H1 (cell line): ENCODE results near the gene DPEP1. TPM values are rescaled to one million over a fixed set of nuclear protein-coding genes. Genes with fewer than 3 reads are reported as not detected.

ENCODE experiments used
- CTCF ChIA-PET: fragments of 300-600 bp; sonication (Branson Sonifier 250); formaldehyde crosslinking; loops from one replicate; lab custom pipeline; 2021; ENCODE audit not compliant: partially characterized antibody; lab: Charles Lee
- POLR2A ChIA-PET: fragments of 300-600 bp; sonication (Branson Sonifier 250); formaldehyde crosslinking; loops from one replicate; lab custom pipeline; 2021; ENCODE audit warnings: inconsistent platforms; ENCODE audit not compliant: partially characterized antibody; lab: Charles Lee
- DNase-seq, 2 experiments: peaks; one replicate each; pipeline versions ENCODE4 v3.0.0 to v3.0.0-alpha.2; 2010 to 2022; ENCODE audit warnings: low spot score in 2 of 2, low read depth in 1 of 2, mixed read lengths in 1 of 2
- FAIRE-seq: peaks from 2 replicates; lab custom pipeline; 2011; peaks lifted over from hg19 to GRCh38; lab: Jason Lieb, UNC
- H2AFZ ChIP-seq: 2 replicates; pipeline ENCODE4 v1.8.1; 2012; ENCODE audit warnings: low read length, inconsistent platforms
- H2AK5ac ChIP-seq: 2 replicates; pipeline ENCODE4 v1.6.1; 2013; ENCODE audit warnings: low read depth, low read length
- H2BK120ac ChIP-seq: replicated peaks from 2 replicates; pipeline ENCODE3; 2013; ENCODE audit warnings: low read depth, low read length, inconsistent platforms
- H2BK12ac ChIP-seq: 2 replicates; pipeline ENCODE4 v1.6.1; 2013; ENCODE audit warnings: low read depth, low read length
- H2BK15ac ChIP-seq: 2 replicates; pipeline ENCODE4 v1.6.1; 2013; ENCODE audit warnings: low read length
- H2BK20ac ChIP-seq: 2 replicates; pipeline ENCODE4 v1.6.1; 2013; ENCODE audit warnings: low read length
- H2BK5ac ChIP-seq: 2 replicates; pipeline ENCODE4 v1.6.1; 2013; ENCODE audit warnings: low read depth, low read length
- H3K14ac ChIP-seq: 2 replicates; pipeline ENCODE4 v1.6.1; 2013; ENCODE audit warnings: inconsistent platforms; ENCODE audit not compliant: insufficient read length
- H3K18ac ChIP-seq: 2 replicates; pipeline ENCODE4 v1.6.1; 2013; ENCODE audit warnings: low read length; ENCODE audit errors: extremely low read depth
- H3K23ac ChIP-seq: 2 replicates; pipeline ENCODE4 v1.6.1; 2013; ENCODE audit warnings: inconsistent platforms; ENCODE audit not compliant: insufficient read length
- H3K23me2 ChIP-seq: 2 replicates; pipeline ENCODE4 v1.6.1; 2013; ENCODE audit warnings: low read depth, low read length
- H3K27ac ChIP-seq: 2 replicates; pipeline ENCODE4 v1.6.1; 2011; ENCODE audit warnings: low read depth, low read length, inconsistent platforms
- H3K27me3 ChIP-seq, 4 experiments: replicated peaks in 1 of 4; 1 replicate in 1 of 4; 2 replicates in 3 of 4; pipeline versions ENCODE4 v1.6.1 to v1.8.1; 2011 to 2013; ENCODE audit warnings: low read length in 3 of 4, mild to moderate bottlenecking in 3 of 4, inconsistent platforms in 2 of 4, mixed read lengths in 2 of 4, moderate library complexity in 1 of 4; ENCODE audit not compliant: control insufficient read depth in 3 of 4, insufficient read depth in 3 of 4; ENCODE audit errors: extremely low read depth in 1 of 4
- H3K36me3 ChIP-seq, 4 experiments: 2 replicates each; pipeline versions ENCODE4 v1.6.1 to v1.8.1; 2011 to 2013; ENCODE audit warnings: mild to moderate bottlenecking in 4 of 4, low read length in 3 of 4, moderate library complexity in 2 of 4, control low read depth in 1 of 4, inconsistent platforms in 1 of 4; ENCODE audit not compliant: insufficient read depth in 4 of 4, control insufficient read depth in 2 of 4
- H3K4ac ChIP-seq: replicated peaks from 2 replicates; pipeline ENCODE3; 2013; ENCODE audit warnings: low read length, low read depth, mixed read lengths, inconsistent platforms; ENCODE audit not compliant: insufficient read length
- H3K4me1 ChIP-seq, 4 experiments: replicated peaks in 1 of 4; 1 replicate in 1 of 4; 2 replicates in 3 of 4; pipeline versions ENCODE4 v1.6.1 to v1.8.1; 2011 to 2013; ENCODE audit warnings: low read length in 3 of 4, inconsistent platforms in 2 of 4, mixed read lengths in 1 of 4; ENCODE audit not compliant: insufficient read depth in 4 of 4, control insufficient read depth in 3 of 4
- H3K4me2 ChIP-seq, 2 experiments: 2 replicates each; pipeline versions ENCODE4 v1.6.1 to v1.8.1; 2011 to 2013; ENCODE audit warnings: low read depth in 2 of 2, low read length in 2 of 2, control low read depth in 1 of 2, inconsistent platforms in 1 of 2, mild to moderate bottlenecking in 1 of 2; ENCODE audit not compliant: insufficient read depth in 1 of 2
- H3K4me3 ChIP-seq, 4 experiments: fragments of 200-600, 300-600 bp in 1 of 4; sonication (generic), shearing (Covaris generic), sonication (Bioruptor Twin) in 1 of 4; 2 replicates each; pipeline versions ENCODE4 v1.5.1 to v1.8.1; 2011 to 2016; ENCODE audit warnings: low read length in 4 of 4, low read depth in 3 of 4, control low read depth in 2 of 4, inconsistent platforms in 2 of 4, mild to moderate bottlenecking in 2 of 4, mixed read lengths in 1 of 4, moderate library complexity in 1 of 4; ENCODE audit not compliant: insufficient read depth in 2 of 4; ENCODE audit errors: extremely low read depth in 1 of 4
- H3K56ac ChIP-seq: replicated peaks from 2 replicates; pipeline ENCODE3; 2013; ENCODE audit warnings: low read depth, mild to moderate bottlenecking, mixed read lengths, low read length, inconsistent platforms; ENCODE audit not compliant: insufficient read length
- H3K79me1 ChIP-seq: 2 replicates; pipeline ENCODE4 v1.6.1; 2013; ENCODE audit warnings: low read depth, low read length, control low read depth
- H3K79me2 ChIP-seq, 2 experiments: 2 replicates each; pipeline versions ENCODE4 v1.6.1 to v1.8.1; 2012 to 2013; ENCODE audit warnings: low read length in 2 of 2, mild to moderate bottlenecking in 2 of 2, inconsistent platforms in 1 of 2; ENCODE audit not compliant: insufficient read depth in 2 of 2, control insufficient read depth in 1 of 2
- H3K9ac ChIP-seq, 4 experiments: replicated peaks in 1 of 4; 1 replicate in 1 of 4; 2 replicates in 3 of 4; pipeline versions ENCODE4 v1.6.1 to v1.8.1; 2011 to 2013; ENCODE audit warnings: low read depth in 3 of 4, low read length in 3 of 4, control low read depth in 2 of 4, mild to moderate bottlenecking in 2 of 4, moderate library complexity in 2 of 4, inconsistent platforms in 1 of 4; ENCODE audit errors: extremely low read depth in 1 of 4
- H3K9me3 ChIP-seq, 2 experiments: 2 replicates each; pipeline versions ENCODE4 v1.6.1 to v1.8.1; 2012 to 2013; ENCODE audit warnings: mild to moderate bottlenecking in 2 of 2, moderate library complexity in 2 of 2, control low read depth in 1 of 2, inconsistent platforms in 1 of 2, low read depth in 1 of 2, low read length in 1 of 2, mixed read lengths in 1 of 2; ENCODE audit not compliant: insufficient read depth in 2 of 2
- H4K20me1 ChIP-seq, 2 experiments: replicated peaks in 1 of 2; 2 replicates each; pipeline versions ENCODE3 to v1.8.1; 2011 to 2013; ENCODE audit warnings: inconsistent platforms in 2 of 2, low read length in 2 of 2, mild to moderate bottlenecking in 1 of 2; ENCODE audit not compliant: insufficient read depth in 2 of 2, control insufficient read depth in 1 of 2
- H4K5ac ChIP-seq: 2 replicates; pipeline ENCODE4 v1.6.1; 2013; ENCODE audit warnings: low read length, low read depth, mixed read lengths, inconsistent platforms; ENCODE audit not compliant: insufficient read length
- H4K8ac ChIP-seq: 2 replicates; pipeline ENCODE4 v1.8.0; 2013; ENCODE audit warnings: mild to moderate bottlenecking, moderate library complexity, low read length, inconsistent platforms; ENCODE audit not compliant: insufficient read depth; ENCODE audit errors: extremely low read depth
- H4K91ac ChIP-seq: replicated peaks from 2 replicates; pipeline ENCODE3; 2013; ENCODE audit warnings: low read length, mixed read lengths, inconsistent platforms; ENCODE audit not compliant: insufficient read length
- EZH2 ChIP-seq: fragments of 200-600 bp; sonication (generic); IDR thresholded peaks from 2 replicates; pipeline ENCODE4 v1.7.1; 2012; ENCODE audit warnings: low read depth, mild to moderate bottlenecking, moderate library complexity, low read length, inconsistent platforms; ENCODE audit not compliant: severe bottlenecking
- SUZ12 ChIP-seq: fragments of 200-600 bp; sonication (generic); IDR thresholded peaks from 2 replicates; pipeline ENCODE4 v1.6.1; 2012; ENCODE audit warnings: mild to moderate bottlenecking, inconsistent platforms, low read length, moderate library complexity, mixed read lengths
- TCF12 ChIP-seq: IDR thresholded peaks from 2 replicates; pipeline ENCODE4 v1.6.1; 2011; ENCODE audit warnings: low read depth, mild to moderate bottlenecking, low read length
- WGBS, 2 experiments: shearing (Covaris generic) in 1 of 2; methylation state at CpG; one replicate each; pipeline versions ENCODE4 v1.1.6 to v1.1.7; 2013 to 2015; ENCODE audit warnings: low lambda C conversion rate in 2 of 2, mixed read lengths in 2 of 2, inconsistent platforms in 1 of 2, low coverage in 1 of 2, missing lambda C conversion rate in 1 of 2; ENCODE audit not compliant: insufficient replicate concordance in 2 of 2, insufficient coverage in 1 of 2, insufficient read length in 1 of 2; ENCODE audit errors: extremely low coverage in 1 of 2, missing lambda C conversion rate in 1 of 2; 5-methylcytosine and 5-hydroxymethylcytosine counted together
- polyA plus RNA-seq, 7 experiments: library from polyadenylated mRNA; depleted of rRNA in 3 of 7; stranded (reverse) in 5 of 7; unstranded in 2 of 7; fragments of >200 nt in 5 of 7; fragments of 200-250 nt in 2 of 7; gene quantifications; 1 replicate in 5 of 7; 2 replicates in 1 of 7; 4 replicates in 1 of 7; pipeline versions ENCODE4 v1.2.1 to v1.2.3, GENCODE V29; 2011 to 2013; ENCODE audit warnings: missing spikeins in 2 of 7, mixed read lengths in 2 of 7
- total RNA-seq: library from RNA; stranded (reverse); fragmentation: NEBNext Ultra II Directional; extraction: Animal tissue kit (Norgen Biotek cat#: 25700); gene quantifications from 2 replicates; pipeline ENCODE4 v1.2.1, GENCODE V29; 2021

Gene DPEP1
- total and polyA plus RNA-seq, 2 of the 8 experiments (the other 6 are each of a cell fraction or from before 2014, with no cell fraction given) = 2.8 to 3.1 TPM

DNA sequence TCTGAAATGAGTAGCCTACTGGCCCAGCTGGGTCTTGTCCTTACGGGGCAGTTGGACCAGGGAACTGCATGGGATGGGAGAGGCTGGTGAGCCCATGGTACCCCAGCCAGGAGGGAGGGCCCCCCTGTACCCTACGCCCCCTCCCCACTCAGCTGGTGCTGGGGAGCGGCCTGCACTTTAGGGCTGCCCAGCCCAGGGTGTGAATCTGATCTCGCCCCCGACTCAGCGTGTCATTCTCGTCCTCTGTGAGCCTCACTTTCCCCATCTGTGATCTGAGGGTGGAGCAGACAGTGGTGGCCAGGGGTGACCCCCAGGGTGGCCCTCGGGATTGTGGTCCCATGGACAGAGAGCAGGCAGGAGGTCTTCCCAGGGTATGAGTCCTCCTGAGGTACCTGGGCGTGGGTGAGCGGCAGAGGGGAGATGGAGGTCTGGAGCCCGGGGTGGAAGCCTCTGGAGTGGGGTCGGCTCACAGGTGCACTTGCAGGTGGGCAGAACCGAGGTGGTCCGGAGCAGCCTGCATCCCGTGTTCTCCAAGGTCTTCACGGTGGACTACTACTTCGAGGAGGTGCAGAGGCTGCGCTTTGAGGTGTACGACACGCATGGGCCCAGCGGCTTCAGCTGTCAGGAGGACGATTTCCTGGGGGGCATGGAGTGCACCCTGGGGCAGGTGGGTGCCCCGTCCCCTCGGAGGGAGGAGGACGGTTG lies 36.2 kb upstream of the DPEP1 start:
- 87% methylated on average over 23 of the region's 25 CpGs; no CpG with 5 or more reads in 1 of the 2 experiments for WGBS, 2 experiments
- FAIRE-seq (no peak), DNase-seq (no peak)
- H3K79me2 ChIP-seq = no peaks in the 10 kb centered on the region
- ChIA-PET POLR2A (interaction anchor here (2.9 to 3.4 kb wide), 2 partner anchors 11 to 14 kb away, joined by 22 read pairs; no protein-coding TSS in a partner anchor), CTCF (interaction anchor here (0.7 to 1.5 kb wide), 4 partner anchors 14 to 123 kb away, joined by 3 to 7 read pairs (median 3); no protein-coding TSS in a partner anchor)
- peaks cover 0 to 14% (median 2%) of the 10 kb centered on the region in 4 experiments; a peak in 5 of 8 replicates for H3K36me3 ChIP-seq
- H2BK5ac ChIP-seq = no peak overlapping the region
- peaks cover 4% of the 10 kb centered on the region; the same call in 1 of the 2 replicates for H3K79me1 ChIP-seq
- H3K4me3 ChIP-seq = peak overlapping the region in 2 of 4 experiments; percentile 72 to 86; a peak in 1 of 8 replicates
- H2AK5ac ChIP-seq = no peak overlapping the region
- H2BK15ac ChIP-seq = no peak overlapping the region
- H3K23me2 ChIP-seq = peaks cover 6% of the 10 kb centered on the region; the same call in 1 of the 2 replicates
- H3K56ac ChIP-seq = no peak overlapping the region
- H3K4me1 ChIP-seq = peaks cover 0 to 10% (median 6%) of the 10 kb centered on the region in 4 experiments; a peak in 5 of 7 replicates
- no peak overlapping the region for H4K5ac ChIP-seq
- no peak overlapping the region for H3K9ac ChIP-seq
- H3K4me2 ChIP-seq = peak overlapping the region; percentile 62 to 82; a peak in 3 of 4 replicates
- peaks cover 0 to 4% of the 10 kb centered on the region in 2 experiments; a peak in 2 of 4 replicates for H3K9me3 ChIP-seq
- H4K20me1 ChIP-seq = peaks cover 0 to 10% of the 10 kb centered on the region in 2 experiments
- H4K91ac ChIP-seq = no peak overlapping the region
- no peak overlapping the region for H2BK12ac ChIP-seq
- no peak for TF ChIP-seq SUZ12
- no peak for TF ChIP-seq EZH2
- no peak for TF ChIP-seq TCF12
- no peak overlapping the region for H3K27ac ChIP-seq
- H3K23ac ChIP-seq = no peak overlapping the region
- H4K8ac ChIP-seq = no peak overlapping the region
- H2BK120ac ChIP-seq = no peak overlapping the region
- H3K27me3 ChIP-seq = peaks cover 4 to 30% (median 21%) of the 10 kb centered on the region in 4 experiments; a peak in 6 of 7 replicates
- H3K18ac ChIP-seq = no peak overlapping the region
- no peak overlapping the region for H2BK20ac ChIP-seq
- peak overlapping the region; percentile 69 for H3K4ac ChIP-seq
- H2AFZ ChIP-seq = no peak overlapping the region
- H3K14ac ChIP-seq = no peak overlapping the region
